GM12891 (cell line): ENCODE results near the gene C11orf21. TPM values are rescaled to one million over a fixed set of nuclear protein-coding genes. Genes with fewer than 3 reads are reported as not detected.
"Not testable (repeated sequence)": the region's sequence is repeated elsewhere in the genome, so short reads cannot be mapped to it uniquely, and the experiment has no call there.

ENCODE experiments used
- DNase-seq: peaks from one replicate; pipeline ENCODE4 v3.0.0; 2011; ENCODE audit warnings: low spot score; ENCODE audit not compliant: insufficient read length
- FAIRE-seq: peaks from 2 replicates; lab custom pipeline; 2011; peaks lifted over from hg19 to GRCh38; lab: Jason Lieb, UNC
- PAX5 ChIP-seq: IDR thresholded peaks from 2 replicates; pipeline ENCODE4 v1.6.1; 2011; ENCODE audit warnings: low read length, moderate library complexity, mild to moderate bottlenecking; ENCODE audit not compliant: insufficient read depth, severe bottlenecking
- POLR2A ChIP-seq: IDR thresholded peaks from 2 replicates; pipeline ENCODE4 v1.6.1; 2011; ENCODE audit warnings: low read depth, low read length, control low read depth
- POLR2AphosphoS5 ChIP-seq: IDR thresholded peaks from 2 replicates; pipeline ENCODE4 v1.6.1; 2011; ENCODE audit warnings: low read depth, low read length, control low read depth
- POU2F2 ChIP-seq: IDR thresholded peaks from 2 replicates; pipeline ENCODE4 v1.6.1; 2011; ENCODE audit warnings: low read depth, mild to moderate bottlenecking, control low read depth, low read length, moderate library complexity
- SPI1 ChIP-seq: IDR thresholded peaks from 2 replicates; pipeline ENCODE4 v1.6.1; 2011; ENCODE audit warnings: low read depth, low read length, control low read depth
- TAF1 ChIP-seq: IDR thresholded peaks from 2 replicates; pipeline ENCODE4 v1.6.1; 2011; ENCODE audit warnings: low read depth, low read length, control low read depth
- polyA plus RNA-seq: library from polyadenylated mRNA; unstranded; fragments of >200 nt; gene quantifications from one replicate; pipeline ENCODE4 v1.2.1, GENCODE V29; 2012; ENCODE audit warnings: low read depth, missing spikeins, inconsistent platforms; ENCODE audit not compliant: missing spikeins

The C11orf21 gene
- polyA plus RNA-seq, result 0.46 TPM

DNA sequence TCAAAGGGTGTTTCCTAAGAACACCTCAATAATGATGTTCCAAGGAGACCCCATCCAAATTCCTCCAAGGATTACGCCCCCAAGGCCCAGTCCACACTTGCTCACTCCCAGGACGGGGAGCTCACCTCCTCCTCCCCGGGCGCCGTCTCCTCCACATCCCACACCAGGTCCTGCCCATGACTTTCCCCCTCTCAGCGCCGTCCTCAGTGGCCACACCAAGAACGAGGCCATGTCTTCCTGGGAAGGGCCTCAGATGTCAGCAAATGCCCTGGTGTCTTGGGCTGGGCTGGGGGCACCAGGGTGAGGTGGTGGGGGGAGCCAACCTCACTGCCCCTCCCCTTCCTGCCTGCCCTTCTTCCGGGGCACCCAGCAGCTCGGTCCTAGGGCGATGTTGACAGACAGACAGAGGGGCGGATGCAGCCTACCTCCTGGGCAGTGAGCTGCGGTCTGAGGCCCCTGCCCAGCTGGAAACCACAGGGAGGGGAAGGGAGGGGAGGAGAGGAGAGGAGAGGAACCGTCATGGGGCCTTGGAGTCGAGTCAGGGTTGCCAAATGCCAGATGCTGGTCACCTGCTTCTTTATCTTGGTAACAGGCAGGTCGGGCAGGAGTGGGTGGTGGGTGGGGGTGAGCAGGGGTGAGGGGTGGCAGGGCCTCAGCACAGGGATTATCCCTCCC is at the start of gene C11orf21, which contains the start of gene TSPAN32:
Gene C11orf21 (minus strand): TSS at position 288 of the 675 bp plus-strand sequence. CDS start 110 bp downstream, at position 178.
Gene TSPAN32 (plus strand): TSS at position 383 of the 675 bp plus-strand sequence. CDS start 137 bp downstream, at position 520.
- DNase-seq (no peak), FAIRE-seq (peak; percentile 72)

DNA sequence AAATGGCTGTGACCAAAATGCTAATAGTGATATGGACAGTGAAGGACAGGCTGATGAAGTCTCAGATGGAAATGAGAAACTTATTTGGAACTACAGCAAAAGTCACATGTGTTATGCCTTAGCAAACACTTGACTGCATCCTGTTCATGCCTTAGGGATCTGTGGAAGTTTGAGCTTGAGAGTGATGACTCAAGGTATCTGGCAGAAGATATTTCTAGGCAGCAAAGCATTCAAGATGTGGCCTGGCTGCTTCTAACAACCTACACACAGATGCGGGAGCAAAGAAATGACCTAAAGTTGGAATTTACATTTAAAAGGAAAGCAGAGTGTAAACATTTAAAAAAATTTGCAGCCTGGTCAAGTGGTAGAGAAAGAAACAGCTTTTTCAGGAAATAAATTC is 47.3 kb upstream of the C11orf21 start:
- TF ChIP-seq PAX5 (no peak), POU2F2 (no peak), POLR2AphosphoS5 (no peak), POLR2A (no peak), TAF1 (no peak), SPI1 (no peak)
- FAIRE-seq (no peak), DNase-seq (no peak)

More for the DNA sequence above, at the start of gene C11orf21, which contains the start of gene TSPAN32:
- TF ChIP-seq TAF1, result no peak
- TF ChIP-seq POLR2AphosphoS5, result no peak
- no peak for TF ChIP-seq PAX5
- TF ChIP-seq SPI1, result no peak

DNA sequence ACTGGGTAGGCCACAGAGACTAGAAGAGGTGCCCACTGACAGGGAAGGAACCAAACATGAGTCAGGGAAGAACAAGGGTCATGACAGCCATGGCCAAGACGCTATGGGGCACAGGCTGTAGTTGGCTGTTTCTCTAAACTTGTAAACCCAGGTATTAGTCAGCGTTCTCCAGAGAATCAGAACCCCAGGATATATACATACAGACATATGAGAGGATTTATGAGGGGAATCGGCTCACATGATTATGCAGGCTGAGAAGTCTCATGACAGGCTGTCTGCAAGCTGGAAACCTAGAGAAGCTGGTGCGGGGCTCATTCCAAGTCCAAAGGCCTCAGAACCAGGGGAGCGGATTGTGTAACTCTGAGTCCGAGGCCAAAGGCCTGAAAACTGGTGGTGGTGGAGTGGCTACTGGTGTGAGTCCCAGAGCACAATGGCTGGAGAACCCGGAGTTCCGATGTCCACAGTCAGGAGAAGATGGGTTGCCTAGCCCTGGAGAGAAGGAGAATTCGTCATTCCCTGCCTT is 45.7 kb upstream of the C11orf21 start:
- no peak for FAIRE-seq

DNA sequence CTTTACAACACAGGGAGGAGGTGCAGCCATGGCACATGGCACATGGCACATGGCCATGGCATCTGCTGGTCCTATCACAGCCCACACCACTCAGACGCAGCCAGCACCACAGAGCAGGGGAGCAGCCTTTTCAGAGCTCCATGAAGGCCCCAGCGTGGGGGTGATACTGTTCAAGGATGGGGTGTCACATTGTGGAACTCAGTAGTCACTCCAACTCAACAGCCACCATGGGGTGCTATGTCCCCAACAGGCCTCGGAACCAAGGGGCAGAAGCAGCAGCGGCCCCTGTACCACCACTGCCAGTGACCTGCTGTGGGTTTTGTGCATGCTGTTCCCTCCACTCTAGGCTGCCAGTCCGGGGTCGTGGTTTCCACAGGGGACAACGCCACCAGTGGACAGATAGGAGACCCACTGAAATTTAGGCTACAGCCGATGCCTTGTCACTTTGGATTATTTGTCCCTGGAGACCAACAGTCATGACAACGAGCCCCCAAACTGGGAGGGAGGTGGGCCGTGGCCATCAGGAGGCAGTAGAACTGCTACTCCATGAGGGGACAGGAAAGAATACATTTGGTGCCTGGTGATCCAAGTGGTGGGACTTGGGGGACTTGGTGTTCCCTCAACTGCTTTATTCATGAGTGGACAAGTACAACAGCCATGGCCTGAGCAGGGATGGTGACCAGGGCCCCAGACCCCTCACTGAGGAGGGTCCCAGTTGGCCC is 45.0 kb upstream of the C11orf21 start:
- TF ChIP-seq SPI1, result no peak
- TF ChIP-seq PAX5, result no peak
- TF ChIP-seq TAF1, result no peak
- no peak for TF ChIP-seq POLR2AphosphoS5
- TF ChIP-seq POU2F2, result no peak
- TF ChIP-seq POLR2A, result no peak
- DNase-seq, result no peak
- FAIRE-seq, result no peak

More for the DNA sequence above, 45.7 kb upstream of the C11orf21 start:
- DNase-seq, result no peak
- TF ChIP-seq PAX5 (no peak), POLR2AphosphoS5 (no peak), POLR2A (no peak), TAF1 (no peak), SPI1 (no peak), POU2F2 (no peak)

DNA sequence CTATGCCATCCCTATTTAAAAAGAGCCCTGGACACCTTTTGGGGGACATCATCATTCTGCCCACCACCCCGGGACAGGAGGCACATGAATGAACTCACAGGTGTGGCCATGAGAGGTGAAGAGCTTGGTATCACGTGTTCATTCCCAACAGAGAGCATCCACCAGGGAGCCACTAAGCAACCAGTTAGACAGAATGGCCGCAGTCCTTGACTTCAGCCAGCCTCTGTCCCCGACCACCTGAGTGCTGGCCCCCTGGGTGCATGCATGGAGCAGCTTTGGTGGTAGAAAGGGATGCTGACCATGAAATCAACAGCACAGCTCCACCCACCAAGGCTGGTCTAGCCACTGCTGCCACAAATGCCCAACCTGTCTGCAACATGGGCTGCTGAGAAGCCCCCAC is 44.3 kb upstream of the C11orf21 start:
- TF ChIP-seq PAX5 (no peak), POLR2AphosphoS5 (no peak), POLR2A (no peak), TAF1 (no peak), SPI1 (no peak), POU2F2 (no peak)
- DNase-seq (no peak), FAIRE-seq (no peak)

DNA sequence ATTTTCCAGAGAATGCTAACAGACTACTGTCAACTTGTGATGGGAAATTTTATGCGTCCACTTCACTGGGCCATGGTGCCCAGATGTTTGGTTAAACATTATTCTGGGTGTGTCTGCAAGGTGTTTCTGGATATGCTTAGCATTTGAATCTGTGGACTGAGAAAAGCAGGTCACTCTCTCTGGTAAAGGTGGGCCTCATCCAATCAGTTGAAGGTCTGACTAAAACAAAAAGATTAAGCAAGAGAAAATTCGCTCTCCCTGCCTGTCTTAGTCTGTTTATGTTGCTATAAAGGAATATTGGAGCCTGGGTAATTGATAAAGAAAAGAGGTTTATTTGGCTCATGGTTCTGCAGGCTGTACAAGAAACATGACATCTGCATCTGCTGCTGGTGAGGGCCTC is 43.3 kb upstream of the C11orf21 start:
- FAIRE-seq (no peak), DNase-seq (no peak)
- no peak for TF ChIP-seq POLR2AphosphoS5

DNA sequence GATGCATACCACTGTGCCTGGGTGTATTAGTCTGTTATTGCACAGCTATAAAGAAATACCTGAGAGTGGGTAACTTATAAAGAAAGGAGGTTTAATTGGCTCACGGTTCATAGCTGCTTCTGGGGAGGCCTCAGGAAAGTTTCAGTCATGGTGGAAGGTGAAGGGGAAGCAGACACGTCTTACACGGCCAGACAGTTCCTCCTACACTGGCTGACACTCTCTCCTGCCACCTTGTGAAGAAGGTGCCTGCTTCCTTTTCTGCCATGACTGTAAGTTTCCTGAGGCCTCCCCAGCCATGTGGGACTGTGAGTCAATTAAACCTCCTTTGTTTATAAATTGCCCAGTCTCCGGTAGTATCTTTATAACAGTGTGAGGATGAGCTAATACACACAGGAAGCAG is 41.8 kb upstream of the C11orf21 start:
- no peak for FAIRE-seq
- TF ChIP-seq POU2F2 (no peak), SPI1 (no peak), POLR2AphosphoS5 (no peak), TAF1 (no peak), POLR2A (no peak), PAX5 (no peak)
- DNase-seq, result no peak

DNA sequence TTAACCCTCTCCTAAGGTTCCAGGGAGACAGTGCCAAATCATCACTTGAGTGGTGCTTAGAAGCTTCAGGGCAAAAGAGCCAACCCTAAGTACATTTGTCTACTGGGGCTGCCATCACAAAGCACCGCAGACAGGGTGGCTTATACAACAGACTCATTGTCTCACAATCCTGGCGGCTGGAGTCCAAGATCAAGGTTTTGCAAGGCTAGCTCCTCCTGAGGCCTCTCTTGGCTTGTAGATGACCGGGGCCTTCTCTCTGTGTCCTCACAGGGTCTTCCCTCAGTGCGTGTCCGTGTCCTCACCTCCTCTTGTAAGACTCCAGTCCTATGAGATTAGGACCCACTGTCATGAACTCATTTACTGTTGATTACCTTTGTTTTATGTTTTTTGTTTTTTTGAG is 41.3 kb upstream of the C11orf21 start:
- TF ChIP-seq PAX5 (no peak), POU2F2 (no peak), POLR2AphosphoS5 (no peak), SPI1 (no peak), POLR2A (no peak), TAF1 (no peak)
- DNase-seq (no peak), FAIRE-seq (no peak)

DNA sequence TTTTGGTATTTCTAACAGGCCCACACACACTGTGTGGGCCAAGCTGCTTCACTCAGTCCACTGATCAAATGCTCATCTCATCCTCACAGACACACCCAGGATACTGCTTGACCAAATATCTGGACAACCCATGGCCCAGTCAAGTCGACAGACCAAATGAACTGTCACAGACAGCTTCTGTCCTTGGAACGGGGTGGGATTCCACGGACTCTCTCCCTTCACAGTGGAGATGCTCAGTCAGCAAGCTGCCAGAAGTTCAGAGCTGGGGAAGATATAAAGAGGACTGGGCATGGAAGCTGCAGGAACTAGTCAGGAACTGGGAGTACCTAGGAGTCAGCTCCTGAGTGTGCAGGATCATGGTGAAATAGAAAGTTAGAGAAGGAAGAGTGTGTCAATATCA is 40.8 kb upstream of the C11orf21 start:
- no peak for TF ChIP-seq POLR2AphosphoS5
- TF ChIP-seq SPI1, result no peak
- no peak for TF ChIP-seq TAF1
- no peak for TF ChIP-seq POLR2A
- TF ChIP-seq PAX5, result no peak
- TF ChIP-seq POU2F2, result no peak
- DNase-seq (no peak), FAIRE-seq (no peak)

DNA sequence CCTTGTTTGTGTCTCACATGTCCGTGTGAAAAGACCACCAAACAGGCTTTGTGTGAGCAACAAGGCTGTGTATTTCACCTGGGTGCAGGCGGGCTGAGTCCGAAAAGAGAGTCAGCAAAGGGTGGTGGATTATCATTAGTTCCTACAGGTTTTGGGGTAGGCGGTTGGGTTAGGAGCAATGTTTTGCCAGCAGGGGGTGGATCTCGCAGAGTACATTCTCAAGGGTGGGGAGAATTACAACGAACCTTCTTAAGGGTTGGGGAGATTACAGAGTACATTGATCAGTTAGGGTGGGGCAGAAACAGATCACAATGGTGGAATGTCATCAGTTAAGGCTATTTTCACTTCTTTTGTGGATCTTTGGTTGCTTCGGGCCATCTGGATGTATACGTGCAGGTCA is 37.0 kb upstream of the C11orf21 start:
- not testable (repeated sequence) for FAIRE-seq, DNase-seq

DNA sequence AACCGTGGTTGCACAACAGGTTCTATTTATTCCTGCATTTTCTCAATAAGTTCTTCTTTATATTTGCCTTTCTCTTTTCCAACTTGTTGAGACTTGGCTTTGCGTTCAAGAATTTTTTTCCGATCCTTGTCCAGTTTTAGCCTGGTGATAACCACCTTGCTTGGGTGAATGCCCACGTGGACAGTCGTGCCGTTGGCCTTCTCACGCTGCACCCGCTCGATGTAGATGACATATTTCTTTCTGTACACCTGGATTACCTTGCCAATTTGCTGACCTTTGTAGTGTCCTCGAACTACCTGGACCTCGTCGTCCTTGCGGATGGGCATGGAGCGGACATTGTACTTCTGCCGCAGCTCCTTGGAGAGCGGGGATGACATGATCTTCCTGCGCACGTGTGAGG is 33.6 kb upstream of the C11orf21 start:
- not testable (repeated sequence) for DNase-seq
- FAIRE-seq, result peak; percentile 66

DNA sequence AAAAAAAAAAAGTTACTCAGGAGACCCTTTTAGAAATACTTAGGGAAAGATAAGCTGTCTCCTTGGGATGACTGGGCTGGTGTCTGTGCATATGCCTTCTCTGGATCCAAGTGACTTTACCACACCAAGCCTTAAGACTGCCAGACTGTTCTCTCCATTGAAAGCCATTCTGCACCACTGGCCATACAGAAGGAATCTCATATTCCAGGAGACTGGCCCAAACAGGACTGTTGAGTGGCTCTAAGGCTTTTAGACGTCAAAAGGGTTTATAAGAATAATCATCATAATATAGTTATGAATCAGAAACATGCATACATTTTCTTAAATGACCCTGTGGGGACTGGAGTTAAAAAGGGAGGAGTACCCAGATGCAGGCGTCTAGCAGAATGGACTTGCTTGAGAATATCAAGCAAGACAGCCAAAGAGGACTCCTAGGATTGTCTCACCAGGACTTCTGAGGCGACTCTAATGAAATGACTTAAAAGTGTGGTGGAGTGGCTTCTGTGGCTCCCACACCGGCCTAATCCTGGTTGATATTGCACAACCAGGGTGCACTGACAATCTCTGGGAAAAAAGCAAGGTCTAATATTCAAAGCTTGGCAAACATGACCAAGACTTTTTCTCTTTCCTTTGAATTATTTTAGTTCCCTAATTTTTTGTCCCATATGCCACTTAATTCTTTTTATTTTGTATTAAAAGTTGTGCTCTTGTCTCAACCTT is 31.9 kb upstream of the C11orf21 start:
- DNase-seq, FAIRE-seq: not testable (repeated sequence)

DNA sequence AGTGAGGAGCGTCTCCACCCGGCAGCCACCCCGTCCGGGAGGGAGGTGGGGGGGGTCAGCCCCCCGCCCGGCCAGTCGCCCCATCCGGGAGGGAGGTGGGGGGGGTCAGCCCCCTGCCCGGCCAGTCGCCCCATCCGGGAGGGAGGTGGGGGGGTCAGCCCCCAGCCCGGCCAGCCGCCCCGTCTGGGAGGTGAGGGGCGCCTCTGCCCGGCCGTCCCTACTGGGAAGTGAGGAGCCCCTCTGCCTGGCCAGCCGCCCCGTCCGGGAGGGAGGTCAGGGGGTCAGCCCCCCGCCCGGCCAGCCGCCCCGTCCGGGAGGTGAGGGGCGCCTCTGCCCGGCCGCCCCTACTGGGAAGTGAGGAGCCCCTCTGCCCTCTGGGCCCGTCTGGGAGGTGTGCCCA is 30.9 kb upstream of the C11orf21 start:
- not testable (repeated sequence) for FAIRE-seq, DNase-seq
